A673 (cell line): Measurements from ENCODE around the gene FAM47E. TPM values are rescaled to one million over a fixed set of nuclear protein-coding genes. Genes with fewer than 3 reads are reported as not detected.

ENCODE experiments used
- BruUV-seq: library from RNA; stranded (reverse); fragments of 400-500 nt; replicated peaks from 2 replicates; lab custom pipeline; 2021; lab: Mats Ljungman, UMichigan
- CTCF ChIA-PET: fragments of 300-600 bp; sonication (Branson Sonifier 250); formaldehyde crosslinking; loops from one replicate; lab custom pipeline; 2022; ENCODE audit warnings: antibody characterized with exemption; lab: Charles Lee
- POLR2A ChIA-PET: fragments of 300-600 bp; sonication (Branson Sonifier 250); formaldehyde crosslinking; loops from one replicate; lab custom pipeline; 2022; ENCODE audit warnings: antibody characterized with exemption; ENCODE audit not compliant: low non-redundant PET; lab: Charles Lee
- DNase-seq: peaks from one replicate; pipeline ENCODE4 v3.0.0-alpha.2; 2015; ENCODE audit warnings: low spot score
- H3K27ac ChIP-seq: fragments of 200-600 bp; sonication (generic); 2 replicates; pipeline ENCODE4 v1.5.1; 2016; ENCODE audit warnings: mixed run types, low read depth, mild to moderate bottlenecking, mixed read lengths, antibody characterized with exemption, low read length; ENCODE audit not compliant: poor library complexity, severe bottlenecking
- H3K27me3 ChIP-seq: fragments of 200-600 bp; sonication (generic); replicated peaks from 2 replicates; pipeline ENCODE4 v1.6.1; 2017; ENCODE audit warnings: mixed run types, low read depth, mild to moderate bottlenecking, mixed read lengths, antibody characterized with exemption, low read length; ENCODE audit not compliant: insufficient read depth, poor library complexity
- H3K36me3 ChIP-seq: fragments of 200-600 bp; sonication (generic); 2 replicates; pipeline ENCODE4 v1.6.1; 2016; ENCODE audit warnings: mixed run types, mild to moderate bottlenecking, mixed read lengths, antibody characterized with exemption, low read length; ENCODE audit not compliant: insufficient read depth, poor library complexity, severe bottlenecking
- H3K4me1 ChIP-seq: fragments of 200-600 bp; sonication (generic); 2 replicates; pipeline ENCODE4 v1.6.1; 2017; ENCODE audit warnings: mixed run types, mild to moderate bottlenecking, mixed read lengths, antibody characterized with exemption, low read length; ENCODE audit not compliant: insufficient read depth, poor library complexity, severe bottlenecking
- H3K4me3 ChIP-seq: fragments of 200-600 bp; sonication (generic); 2 replicates; pipeline ENCODE4 v1.5.1; 2016; ENCODE audit warnings: low read depth, mixed run types, mild to moderate bottlenecking, mixed read lengths, low read length; ENCODE audit not compliant: poor library complexity, severe bottlenecking
- H3K9me3 ChIP-seq: fragments of 200-600 bp; sonication (generic); 2 replicates; pipeline ENCODE4 v1.6.1; 2016; ENCODE audit warnings: mixed run types, low read depth, mild to moderate bottlenecking, mixed read lengths, antibody characterized with exemption, low read length; ENCODE audit not compliant: poor library complexity, severe bottlenecking
- CTCF ChIP-seq: fragments of 300-800, 200-600 bp; sonication (generic); conservative IDR thresholded peaks from 2 replicates; pipeline ENCODE4 v1.5.1; 2017; ENCODE audit warnings: low read depth, mild to moderate bottlenecking, antibody characterized with exemption, low read length, moderate library complexity, mixed read lengths
- EZH2 ChIP-seq: fragments of 200-600 bp; sonication (generic); IDR thresholded peaks from 2 replicates; pipeline ENCODE4 v1.6.1; 2017; ENCODE audit warnings: borderline replicate concordance, low read depth, mild to moderate bottlenecking, mixed read lengths, antibody characterized with exemption, low read length; ENCODE audit not compliant: poor library complexity, severe bottlenecking
- intact Hi-C: fragments of 100-400 bp; cut with micrococcal nuclease; formaldehyde crosslinking; loops from one replicate; pipeline ENCODE4 v1.10.0; 2022; ENCODE audit not compliant: unreplicated experiment
- total RNA-seq: library from RNA; stranded (reverse); gene quantifications from 2 replicates; pipeline ENCODE4 v1.2.3, GENCODE V29; 2021

Gene FAM47E
- total RNA-seq, 1 experiment from 2014 or later: 0.21 TPM

GRCh38 chr4:76235407-76235806, 16.1 kb upstream of the FAM47E start:
- no peaks in the 10 kb centered on the region for H3K4me1 ChIP-seq
- CTCF ChIA-PET: no interaction called here
- intact Hi-C loops: no loop called here
- no peaks in the 10 kb centered on the region for H3K36me3 ChIP-seq
- TF ChIP-seq EZH2 (no peak), CTCF (no peak)
- BruUV-seq: no TSS peak
- no peak overlapping the region for H3K4me3 ChIP-seq
- POLR2A ChIA-PET: no interaction called here
- peaks cover 7% of the 10 kb centered on the region for H3K9me3 ChIP-seq
- H3K27ac ChIP-seq: no peak overlapping the region
- no peaks in the 10 kb centered on the region for H3K27me3 ChIP-seq
- DNase-seq: no peak

- no peak for DNase-seq
- no peaks in the 10 kb centered on the region for H3K27me3 ChIP-seq
- peaks cover 9% of the 10 kb centered on the region for H3K9me3 ChIP-seq
- H3K4me1 ChIP-seq: no peaks in the 10 kb centered on the region
- BruUV-seq: no TSS peak
- no peaks in the 10 kb centered on the region for H3K36me3 ChIP-seq
- ChIA-PET CTCF (no interaction called here), POLR2A (no interaction called here)
- H3K27ac ChIP-seq: no peak overlapping the region
- intact Hi-C loops: no loop called here
- TF ChIP-seq CTCF (no peak), EZH2 (no peak)
- no peak overlapping the region for H3K4me3 ChIP-seq
Observed at GRCh38 chr4:76235915-76236314, 15.6 kb upstream of the FAM47E start.

GRCh38 chr4:76238236-76238635, 13.3 kb upstream of the FAM47E start:
- Histone ChIP-seq H3K27me3 (no peaks in the 10 kb centered on the region), H3K27ac (no peak overlapping the region), H3K4me1 (no peaks in the 10 kb centered on the region), H3K9me3 (peaks cover 9% of the 10 kb centered on the region), H3K4me3 (no peak overlapping the region), H3K36me3 (no peaks in the 10 kb centered on the region)
- ChIA-PET CTCF (no interaction called here), POLR2A (no interaction called here)
- BruUV-seq: no TSS peak
- no peak for DNase-seq
- intact Hi-C loops: no loop called here
- TF ChIP-seq EZH2 (no peak), CTCF (no peak)
